Activated CD4-positive, alpha-beta memory T cell treated with anti-CD3 and anti-CD28 coated beads for 36 hours (primary cell): ENCODE results near the gene PALM3. TPM values are rescaled to one million over a fixed set of nuclear protein-coding genes. Genes with fewer than 3 reads are reported as not detected.

Experiments used
- CTCF ChIA-PET: fragments of 350-600 bp; sonication (Branson Sonifier 250); formaldehyde crosslinking; loops from one replicate; lab custom pipeline; 2021; ENCODE audit warnings: antibody characterized with exemption, inconsistent platforms; lab: Charles Lee
- POLR2A ChIA-PET: fragments of 350-600 bp; sonication (Branson Sonifier 250); formaldehyde crosslinking; loops from one replicate; lab custom pipeline; 2021; ENCODE audit warnings: antibody characterized with exemption; lab: Charles Lee
- DNase-seq: peaks from one replicate; pipeline ENCODE4 v3.0.0-alpha.2; 2020
- H3K27ac Mint-ChIP-seq: one replicate; pipeline ENCODE4 v1.8.0; 2021; ENCODE audit warnings: mixed read lengths
- H3K27me3 Mint-ChIP-seq: one replicate; pipeline ENCODE4 v1.8.0; 2021; ENCODE audit warnings: mixed read lengths
- H3K36me3 Mint-ChIP-seq: one replicate; pipeline ENCODE4 v1.8.0; 2021; ENCODE audit warnings: mixed read lengths
- H3K4me1 Mint-ChIP-seq: one replicate; pipeline ENCODE4 v1.8.0; 2021; ENCODE audit warnings: low read depth, mixed read lengths
- H3K4me3 Mint-ChIP-seq: one replicate; pipeline ENCODE4 v1.8.0; 2021; ENCODE audit warnings: mild to moderate bottlenecking, mixed read lengths
- H3K9me3 Mint-ChIP-seq: one replicate; pipeline ENCODE4 v1.8.0; 2021; ENCODE audit warnings: mixed read lengths
- intact Hi-C: fragments of 100-400 bp; cut with micrococcal nuclease; formaldehyde crosslinking; loops from one replicate; pipeline ENCODE4 v1.15.1; 2023
- total RNA-seq, 2 experiments: library from RNA; stranded (reverse); gene quantifications; one replicate each; pipeline ENCODE4 v1.2.3, GENCODE V29; 2021

PALM3 gene
- total RNA-seq, 2 experiments from 2014 or later: not detected

- ChIA-PET POLR2A (no interaction called here), CTCF (interaction anchor here (0.6 to 6.9 kb wide), 12 partner anchors 10 to 198 kb away, joined by 3 to 83 read pairs (median 6); partner anchors contain the start of genes IL27RA and PALM3)
- Mint-ChIP-seq H3K27ac (peak overlapping the region; percentile 2), H3K27me3 (no peaks in the 10 kb centered on the region), H3K9me3 (no peaks in the 10 kb centered on the region), H3K36me3 (no peaks in the 10 kb centered on the region), H3K4me1 (peaks cover 13% of the 10 kb centered on the region), H3K4me3 (no peak overlapping the region)
- intact Hi-C loops: loop anchor here (10.0 kb wide), 1 partner anchor 476 kb away; no protein-coding TSS in a partner anchor
- DNase-seq: no peak
Measured at GRCh38 chr19:14070268-14071050, 8.6 kb upstream of the PALM3 start.

- Mint-ChIP-seq H3K4me3 (no peak overlapping the region), H3K9me3 (no peaks in the 10 kb centered on the region), H3K36me3 (no peaks in the 10 kb centered on the region), H3K4me1 (no peaks in the 10 kb centered on the region), H3K27me3 (peaks cover 4% of the 10 kb centered on the region), H3K27ac (no peak overlapping the region)
- ChIA-PET CTCF (no interaction called here), POLR2A (no interaction called here)
- intact Hi-C loops: no loop called here
- no peak for DNase-seq
Measured at GRCh38 chr19:14066134-14066533, 4.3 kb upstream of the PALM3 start.

GRCh38 chr19:14063105-14063504, 1.2 kb upstream of the PALM3 start:
- H3K36me3 Mint-ChIP-seq: no peaks in the 10 kb centered on the region
- peaks cover 10% of the 10 kb centered on the region for H3K4me1 Mint-ChIP-seq
- H3K27ac Mint-ChIP-seq: no peak overlapping the region
- DNase-seq: no peak
- intact Hi-C loops: no loop called here
- no peaks in the 10 kb centered on the region for H3K9me3 Mint-ChIP-seq
- ChIA-PET CTCF (interaction anchor here (0.6 to 1.4 kb wide), 2 partner anchors 15 to 21 kb away, joined by 3 to 4 read pairs; no protein-coding TSS in a partner anchor), POLR2A (no interaction called here)
- no peak overlapping the region for H3K4me3 Mint-ChIP-seq
- peaks cover 15% of the 10 kb centered on the region for H3K27me3 Mint-ChIP-seq

- CTCF ChIA-PET: no interaction called here
- Mint-ChIP-seq H3K4me1 (peaks cover 15% of the 10 kb centered on the region), H3K9me3 (no peaks in the 10 kb centered on the region), H3K36me3 (no peaks in the 10 kb centered on the region), H3K4me3 (no peak overlapping the region), H3K27me3 (peaks cover 15% of the 10 kb centered on the region), H3K27ac (no peak overlapping the region)
- intact Hi-C loops: no loop called here
- POLR2A ChIA-PET: no interaction called here
- DNase-seq: no peak
Measured at GRCh38 chr19:14062558-14062855, 631 bp upstream of the PALM3 start.

- intact Hi-C loops: no loop called here
- H3K27ac Mint-ChIP-seq: no peak overlapping the region
- H3K36me3 Mint-ChIP-seq: no peaks in the 10 kb centered on the region
- H3K27me3 Mint-ChIP-seq: peaks cover 15% of the 10 kb centered on the region
- no peak for DNase-seq
- ChIA-PET POLR2A (interaction anchor here (1.0 kb wide), 1 partner anchor 55 kb away, joined by 3 read pairs; the partner anchor contains the start of gene RFX1), CTCF (interaction anchor here (1.2 to 5.6 kb wide), 6 partner anchors 10 to 181 kb away, joined by 3 to 99 read pairs (median 8); partner anchors contain the start of genes IL27RA and MISP3)
- H3K4me1 Mint-ChIP-seq: peaks cover 15% of the 10 kb centered on the region
- H3K9me3 Mint-ChIP-seq: no peaks in the 10 kb centered on the region
- H3K4me3 Mint-ChIP-seq: no peak overlapping the region
Measured at GRCh38 chr19:14061081-14061749, 661 bp downstream of the PALM3 start.

GRCh38 chr19:14059652-14060155, 2.2 kb downstream of the PALM3 start:
- no peak for DNase-seq
- CTCF ChIA-PET: interaction anchor here (0.7 to 5.6 kb wide), 25 partner anchors 12 to 183 kb away, joined by 3 to 99 read pairs (median 6); partner anchors contain the start of genes ASF1B, IL27RA, MISP3 and NANOS3
- POLR2A ChIA-PET: no interaction called here
- H3K4me3 Mint-ChIP-seq: no peak overlapping the region
- H3K27ac Mint-ChIP-seq: no peak overlapping the region
- H3K9me3 Mint-ChIP-seq: no peaks in the 10 kb centered on the region
- H3K36me3 Mint-ChIP-seq: no peaks in the 10 kb centered on the region
- peaks cover 15% of the 10 kb centered on the region for H3K4me1 Mint-ChIP-seq
- H3K27me3 Mint-ChIP-seq: peaks cover 15% of the 10 kb centered on the region
- intact Hi-C loops: loop anchor here (5.0 kb wide), 1 partner anchor 157 kb away; no protein-coding TSS in a partner anchor

- Mint-ChIP-seq H3K27ac (no peak overlapping the region), H3K36me3 (no peaks in the 10 kb centered on the region), H3K27me3 (peaks cover 15% of the 10 kb centered on the region), H3K4me1 (peaks cover 15% of the 10 kb centered on the region), H3K4me3 (no peak overlapping the region), H3K9me3 (no peaks in the 10 kb centered on the region)
- CTCF ChIA-PET: interaction anchor here (0.6 to 5.6 kb wide), 34 partner anchors 12 to 723 kb away, joined by 3 to 99 read pairs (median 4); partner anchors contain the start of genes ASF1B, IL27RA, MISP3 and NANOS3
- intact Hi-C loops: loop anchor here (5.0 kb wide), 1 partner anchor 157 kb away; no protein-coding TSS in a partner anchor
- POLR2A ChIA-PET: no interaction called here
- DNase-seq: peak; percentile 62
Measured at GRCh38 chr19:14059093-14059480, 2.8 kb downstream of the PALM3 start.

GRCh38 chr19:14058182-14059092, 3.4 kb downstream of the PALM3 start:
- Mint-ChIP-seq H3K9me3 (no peaks in the 10 kb centered on the region), H3K36me3 (no peaks in the 10 kb centered on the region), H3K27ac (no peak overlapping the region), H3K4me3 (peak overlapping the region; percentile 62), H3K4me1 (peaks cover 15% of the 10 kb centered on the region), H3K27me3 (peaks cover 15% of the 10 kb centered on the region)
- no peak for DNase-seq
- CTCF ChIA-PET: interaction anchor here (0.6 to 5.6 kb wide), 31 partner anchors 12 to 1296 kb away, joined by 3 to 99 read pairs (median 5); partner anchors contain the start of genes ASF1B, IL27RA, MISP3 and NANOS3
- POLR2A ChIA-PET: no interaction called here
- intact Hi-C loops: loop anchor here (5.0 kb wide), 1 partner anchor 156 kb away; no protein-coding TSS in a partner anchor

- Mint-ChIP-seq H3K4me3 (peak overlapping the region; percentile 23), H3K36me3 (peaks cover 12% of the 10 kb centered on the region), H3K9me3 (peaks cover 7% of the 10 kb centered on the region), H3K27me3 (peaks cover 13% of the 10 kb centered on the region), H3K27ac (no peak overlapping the region), H3K4me1 (peaks cover 15% of the 10 kb centered on the region)
- ChIA-PET CTCF (interaction anchor here (0.7 to 5.6 kb wide), 8 partner anchors 10 to 1295 kb away, joined by 3 to 99 read pairs (median 5); partner anchors contain the start of genes ASF1B, MISP3 and NANOS3), POLR2A (no interaction called here)
- intact Hi-C loops: loop anchor here (5.0 kb wide), 1 partner anchor 155 kb away; no protein-coding TSS in a partner anchor
- no peak for DNase-seq
Measured at GRCh38 chr19:14056741-14057356, 5.0 kb downstream of the PALM3 start.

GRCh38 chr19:14056069-14056666, 5.7 kb downstream of the PALM3 start:
- H3K27me3 Mint-ChIP-seq: peaks cover 12% of the 10 kb centered on the region
- ChIA-PET CTCF (interaction anchor here (0.7 to 5.6 kb wide), 3 partner anchors 9 to 292 kb away, joined by 3 to 99 read pairs (median 4); no protein-coding TSS in a partner anchor), POLR2A (no interaction called here)
- no peak overlapping the region for H3K27ac Mint-ChIP-seq
- H3K4me1 Mint-ChIP-seq: peaks cover 15% of the 10 kb centered on the region
- peaks cover 7% of the 10 kb centered on the region for H3K9me3 Mint-ChIP-seq
- no peak overlapping the region for H3K4me3 Mint-ChIP-seq
- intact Hi-C loops: loop anchor here (5.0 kb wide), 1 partner anchor 154 kb away; no protein-coding TSS in a partner anchor
- peaks cover 16% of the 10 kb centered on the region for H3K36me3 Mint-ChIP-seq
- no peak for DNase-seq
